GM20431 (cell line): ENCODE data around the gene PCF11.
"Not testable (repeated sequence)": the region's sequence is repeated elsewhere in the genome, so short reads cannot be mapped to it uniquely, and the experiment has no call there.

Experiments used
- in situ Hi-C: fragments of 300-500 bp; cut with MseI, MboI; formaldehyde crosslinking; loops from one replicate; pipeline ENCODE4 v1.15.0; 2020; ENCODE audit warnings: low sequenced_read_pairs; ENCODE audit not compliant: unreplicated experiment

PCF11 gene, protein sequence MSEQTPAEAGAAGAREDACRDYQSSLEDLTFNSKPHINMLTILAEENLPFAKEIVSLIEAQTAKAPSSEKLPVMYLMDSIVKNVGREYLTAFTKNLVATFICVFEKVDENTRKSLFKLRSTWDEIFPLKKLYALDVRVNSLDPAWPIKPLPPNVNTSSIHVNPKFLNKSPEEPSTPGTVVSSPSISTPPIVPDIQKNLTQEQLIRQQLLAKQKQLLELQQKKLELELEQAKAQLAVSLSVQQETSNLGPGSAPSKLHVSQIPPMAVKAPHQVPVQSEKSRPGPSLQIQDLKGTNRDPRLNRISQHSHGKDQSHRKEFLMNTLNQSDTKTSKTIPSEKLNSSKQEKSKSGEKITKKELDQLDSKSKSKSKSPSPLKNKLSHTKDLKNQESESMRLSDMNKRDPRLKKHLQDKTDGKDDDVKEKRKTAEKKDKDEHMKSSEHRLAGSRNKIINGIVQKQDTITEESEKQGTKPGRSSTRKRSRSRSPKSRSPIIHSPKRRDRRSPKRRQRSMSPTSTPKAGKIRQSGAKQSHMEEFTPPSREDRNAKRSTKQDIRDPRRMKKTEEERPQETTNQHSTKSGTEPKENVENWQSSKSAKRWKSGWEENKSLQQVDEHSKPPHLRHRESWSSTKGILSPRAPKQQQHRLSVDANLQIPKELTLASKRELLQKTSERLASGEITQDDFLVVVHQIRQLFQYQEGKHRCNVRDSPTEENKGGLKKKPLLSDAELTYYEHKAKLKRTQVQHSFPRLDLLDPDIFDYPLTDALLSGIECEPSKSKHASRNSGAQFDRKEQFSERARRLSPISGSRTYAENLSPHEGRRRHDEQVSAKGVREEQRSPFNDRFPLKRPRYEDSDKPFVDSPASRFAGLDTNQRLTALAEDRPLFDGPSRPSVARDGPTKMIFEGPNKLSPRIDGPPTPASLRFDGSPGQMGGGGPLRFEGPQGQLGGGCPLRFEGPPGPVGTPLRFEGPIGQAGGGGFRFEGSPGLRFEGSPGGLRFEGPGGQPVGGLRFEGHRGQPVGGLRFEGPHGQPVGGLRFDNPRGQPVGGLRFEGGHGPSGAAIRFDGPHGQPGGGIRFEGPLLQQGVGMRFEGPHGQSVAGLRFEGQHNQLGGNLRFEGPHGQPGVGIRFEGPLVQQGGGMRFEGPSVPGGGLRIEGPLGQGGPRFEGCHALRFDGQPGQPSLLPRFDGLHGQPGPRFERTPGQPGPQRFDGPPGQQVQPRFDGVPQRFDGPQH (N-terminal part only)

DNA sequence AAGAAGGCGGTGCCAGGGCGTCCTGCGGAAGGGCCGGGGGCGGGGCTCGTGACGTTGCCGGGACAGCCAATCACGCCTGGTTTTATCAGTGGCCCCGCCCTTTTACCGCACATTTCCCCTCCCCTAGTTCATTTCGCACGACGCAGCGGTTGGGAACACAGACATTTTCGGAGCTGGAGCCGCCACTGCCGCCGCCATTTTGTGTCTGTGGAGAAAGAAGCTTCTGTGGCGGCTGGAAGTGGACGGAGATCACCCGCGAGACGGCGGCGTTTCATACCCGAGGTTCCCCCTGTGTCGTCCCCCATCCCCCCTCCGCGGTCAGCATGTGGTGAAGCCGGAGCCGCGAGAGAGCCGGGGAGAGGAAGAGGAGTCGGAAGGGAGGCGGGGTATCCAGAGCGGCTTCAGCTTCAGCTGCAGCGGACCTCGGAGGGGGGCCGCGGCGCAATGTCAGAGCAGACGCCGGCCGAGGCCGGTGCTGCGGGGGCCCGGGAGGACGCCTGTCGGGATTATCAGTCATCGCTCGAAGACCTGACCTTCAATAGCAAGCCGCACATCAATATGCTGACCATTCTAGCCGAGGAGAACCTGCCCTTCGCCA is at the start of gene PCF11:
Gene PCF11, plus strand, starts transcription at position 136 of the 598 bp plus-strand sequence. Its CDS starts 309 bp downstream, at position 445.
- in situ Hi-C loops, result no loop called here

DNA sequence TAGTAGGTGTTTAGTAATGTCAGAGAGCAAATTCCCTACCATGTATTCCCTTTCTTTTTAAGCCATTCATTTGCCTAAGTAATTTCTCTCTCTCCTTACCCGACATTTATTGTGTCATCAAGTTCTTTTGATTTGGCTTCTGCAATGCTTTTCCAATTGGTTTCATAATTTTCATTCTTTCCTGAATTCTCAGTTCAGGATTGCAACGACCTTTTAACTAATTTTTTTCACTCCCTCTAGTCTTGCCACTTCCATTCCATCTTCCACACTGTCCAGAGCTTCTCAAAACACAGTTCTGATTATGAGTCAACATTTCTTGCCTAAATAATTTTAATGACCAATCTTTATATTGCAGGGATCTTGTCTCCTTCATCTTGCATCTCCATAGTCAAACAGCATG is 44.0 kb upstream of the PCF11 start:
- in situ Hi-C loops, result no loop called here

DNA sequence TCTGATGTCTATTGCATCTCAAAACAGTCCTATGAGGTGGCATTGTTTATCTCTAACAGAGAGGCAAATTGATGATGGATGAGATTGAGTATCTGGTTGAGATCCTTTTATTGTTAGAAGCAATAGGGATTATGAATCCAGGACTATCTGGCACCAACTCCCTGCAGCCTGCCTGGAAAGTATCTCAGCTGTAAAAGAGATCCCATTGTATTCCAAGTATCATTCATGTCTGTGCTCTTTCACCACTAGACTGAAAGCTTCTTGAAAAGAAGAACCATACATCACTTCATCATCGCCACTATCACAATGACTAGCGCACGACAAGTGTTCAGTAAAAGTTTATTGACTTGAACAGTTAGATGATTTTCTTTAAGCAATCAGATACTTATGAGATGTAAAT is 41.9 kb upstream of the PCF11 start:
- in situ Hi-C loops, result no loop called here

DNA sequence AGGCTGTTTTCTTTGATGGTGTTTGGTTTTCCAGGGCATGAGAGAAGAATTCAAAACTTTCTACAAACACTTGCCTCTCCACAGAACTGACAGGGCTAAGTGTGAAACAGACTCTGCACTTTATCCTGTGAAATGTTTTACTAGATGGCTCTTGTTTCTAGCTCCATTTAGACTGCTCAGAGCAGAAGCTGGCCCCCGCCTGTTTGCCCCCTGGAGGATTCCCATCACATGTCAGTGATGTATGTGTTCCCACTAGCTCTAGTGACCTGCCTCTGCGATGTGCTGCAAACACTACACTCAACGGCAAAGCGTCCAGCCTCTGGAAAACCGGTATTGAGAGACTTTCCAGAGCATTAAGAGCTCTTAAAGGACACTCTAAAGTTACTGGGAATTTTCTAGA is 41.4 kb upstream of the PCF11 start:
- in situ Hi-C loops, result no loop called here

DNA sequence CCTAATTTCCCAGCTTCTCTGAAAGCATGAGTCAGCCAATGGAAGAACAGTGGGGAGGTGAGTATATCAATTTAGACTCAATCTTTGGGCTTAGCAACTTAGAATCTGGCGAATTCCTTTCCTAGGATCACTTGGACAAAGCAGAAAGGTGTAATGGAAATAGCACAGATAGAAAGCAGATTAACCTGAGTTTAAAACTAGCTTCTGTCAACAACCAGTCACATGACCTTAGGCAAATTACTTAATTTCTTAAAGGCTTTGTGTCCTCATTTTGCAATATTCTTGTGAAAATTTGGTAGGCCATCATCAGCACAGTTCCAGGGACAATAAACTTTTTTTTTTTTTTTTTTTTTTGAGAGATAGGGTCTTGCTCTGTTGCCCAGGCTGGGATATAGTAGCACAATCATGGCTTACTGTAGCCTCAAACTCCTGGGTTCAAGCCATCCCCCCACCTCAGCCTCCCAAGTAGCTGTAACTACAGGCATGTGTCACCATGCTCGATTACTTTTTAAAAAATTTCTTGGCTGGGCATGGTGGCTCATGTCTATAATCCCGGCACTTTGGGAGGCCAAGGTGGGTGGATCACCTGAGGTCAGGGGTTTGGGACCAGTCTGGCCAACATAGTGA is 40.8 kb upstream of the PCF11 start:
- in situ Hi-C loops, result no loop called here

DNA sequence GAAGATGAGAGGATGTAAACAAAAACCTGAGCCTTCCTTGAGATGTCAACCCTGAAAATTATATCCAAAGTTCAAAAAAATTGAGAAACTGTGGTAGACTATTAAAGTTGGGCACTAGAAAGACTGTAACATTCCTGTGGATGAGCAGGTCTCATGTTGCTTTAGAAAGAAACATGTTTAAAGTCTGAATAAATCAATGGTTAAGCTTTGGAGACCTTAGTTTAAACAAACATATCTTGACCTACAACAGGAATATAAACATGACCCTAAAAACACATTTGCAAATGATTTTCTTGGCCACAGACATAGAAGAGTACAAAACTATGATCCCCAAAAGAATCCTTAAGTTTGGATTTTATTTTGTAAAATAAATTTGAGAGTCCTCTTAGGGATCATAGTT is 38.1 kb upstream of the PCF11 start:
- in situ Hi-C loops, result no loop called here

DNA sequence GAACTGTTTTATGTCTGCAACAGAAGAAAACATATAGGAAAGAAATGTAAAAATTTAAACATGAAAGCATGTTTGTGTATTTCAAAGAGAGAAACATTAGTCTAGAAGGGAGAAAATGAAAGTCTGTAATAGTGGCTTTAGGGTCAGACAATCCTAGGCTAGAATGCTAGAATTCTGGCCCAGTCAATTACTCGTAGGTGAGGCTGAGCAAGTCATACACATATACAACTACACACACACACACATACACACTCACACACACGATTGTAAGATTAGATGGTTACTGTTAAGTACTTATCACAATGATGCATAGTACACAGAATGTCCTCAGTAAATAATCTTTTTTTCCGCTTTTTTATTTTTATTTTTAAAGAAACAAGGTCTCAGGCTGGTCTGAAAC is 37.7 kb upstream of the PCF11 start:
- in situ Hi-C loops, result no loop called here

DNA sequence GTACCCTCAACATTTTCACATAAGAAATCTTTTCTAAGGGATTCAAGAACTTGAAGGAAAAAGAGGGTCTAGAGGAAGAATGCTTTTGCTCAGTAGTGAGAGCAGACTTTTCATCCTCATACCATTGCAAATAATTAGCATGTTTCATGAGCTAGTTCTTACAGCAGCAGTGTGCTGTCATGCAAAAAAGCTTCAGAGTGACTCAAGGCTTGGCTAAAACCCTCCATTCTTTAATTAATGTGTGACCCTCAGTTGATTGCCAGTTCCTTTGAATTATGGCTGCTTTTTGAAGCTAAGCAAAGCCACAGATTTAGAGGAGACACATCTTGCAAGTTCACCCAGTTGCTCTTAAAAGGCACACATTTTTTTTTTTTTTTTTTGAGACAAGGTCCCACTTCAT is 36.6 kb upstream of the PCF11 start:
- in situ Hi-C loops, result no loop called here

DNA sequence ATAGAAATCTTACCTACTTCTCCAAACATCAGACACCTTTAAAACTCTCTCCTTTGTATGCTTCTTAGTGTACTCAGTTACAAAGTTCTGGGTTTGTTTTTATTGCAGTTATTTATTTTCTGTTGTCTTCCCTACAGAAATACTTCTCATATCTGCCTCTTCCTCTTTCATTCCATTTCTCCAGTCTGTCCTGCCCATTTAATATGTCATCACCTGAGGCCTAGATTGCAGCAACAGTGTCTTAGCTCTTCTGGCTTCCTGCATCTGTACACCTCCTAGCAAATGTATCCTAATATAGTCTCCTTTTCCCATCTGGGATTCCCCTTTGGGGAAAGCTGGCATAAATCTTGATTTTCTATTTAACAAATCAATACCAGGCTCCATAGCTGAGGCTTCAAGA is 34.9 kb upstream of the PCF11 start:
- in situ Hi-C loops, result no loop called here

DNA sequence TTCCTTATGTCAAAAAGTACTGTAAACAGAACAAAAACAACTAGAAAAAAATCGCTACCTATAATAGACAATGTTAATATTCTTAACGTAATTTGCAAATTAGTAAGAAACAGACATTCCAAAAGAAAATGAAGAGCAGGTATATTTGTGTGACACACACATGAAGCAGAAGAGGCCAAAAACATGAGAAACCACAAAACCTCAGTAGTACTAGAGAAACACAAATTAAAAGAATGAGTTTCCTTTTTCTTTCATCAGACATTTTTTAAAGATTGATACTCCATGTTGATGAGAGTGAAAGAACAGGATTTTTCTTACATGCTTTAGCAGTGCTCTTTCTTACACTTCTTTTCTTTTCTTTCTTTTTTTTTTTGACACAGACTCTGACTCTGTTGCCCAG is 34.2 kb upstream of the PCF11 start:
- in situ Hi-C loops, result no loop called here

DNA sequence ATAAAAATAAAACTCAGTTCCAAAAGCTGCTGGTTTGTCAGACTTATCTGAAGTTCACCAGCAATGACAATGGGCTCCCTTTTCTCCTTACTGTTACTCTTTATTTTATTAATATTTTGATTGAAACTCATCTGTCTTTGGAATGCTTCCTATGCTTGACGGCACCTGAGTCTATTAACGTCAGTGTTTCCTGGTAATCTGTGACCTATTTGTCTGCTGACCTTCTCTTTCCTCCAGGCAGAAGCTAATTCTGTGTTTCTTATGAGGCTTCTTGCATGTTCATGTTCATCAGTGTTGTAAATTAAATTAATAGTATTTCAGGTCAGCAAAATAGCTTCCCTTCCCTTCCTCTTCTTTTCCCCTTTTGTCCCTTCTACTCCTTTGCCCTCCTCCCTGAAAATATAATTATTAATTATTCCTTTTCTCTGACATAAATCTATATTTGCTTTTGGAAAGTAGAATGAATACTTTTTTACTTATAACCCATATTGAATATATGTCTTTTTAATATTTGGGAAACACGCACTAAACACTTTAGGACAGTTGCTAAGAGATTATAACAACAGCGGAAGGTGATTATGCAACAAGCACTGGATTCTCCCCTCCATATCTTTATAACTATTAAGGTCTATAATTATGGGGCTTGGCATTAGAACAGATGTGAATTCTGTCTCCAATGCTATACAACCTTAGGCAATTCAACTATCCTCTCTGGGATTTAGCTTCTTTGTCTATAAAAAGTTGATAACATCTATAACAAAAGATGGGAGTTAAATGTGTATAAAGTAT is 32.1 kb upstream of the PCF11 start:
- in situ Hi-C loops, result no loop called here

DNA sequence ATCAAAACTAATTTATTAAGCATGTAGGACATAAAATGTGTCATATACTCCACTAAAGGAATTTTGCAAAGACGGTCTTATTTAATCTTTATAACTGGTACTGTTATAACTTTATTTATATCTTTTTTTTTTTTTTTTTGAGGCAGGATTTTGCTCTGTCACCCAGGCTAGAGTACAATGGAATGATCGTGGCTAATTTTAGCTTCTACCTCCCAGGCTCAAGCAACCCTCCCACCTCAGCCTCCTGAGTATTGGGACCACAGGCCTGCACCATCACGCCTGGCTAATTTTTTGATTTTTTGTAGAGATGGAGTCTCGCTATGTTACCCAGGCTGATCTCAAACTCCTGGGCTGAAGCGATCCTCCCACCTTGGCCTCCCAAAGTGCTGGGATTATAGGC is 31.4 kb upstream of the PCF11 start:
- in situ Hi-C loops, result no loop called here

DNA sequence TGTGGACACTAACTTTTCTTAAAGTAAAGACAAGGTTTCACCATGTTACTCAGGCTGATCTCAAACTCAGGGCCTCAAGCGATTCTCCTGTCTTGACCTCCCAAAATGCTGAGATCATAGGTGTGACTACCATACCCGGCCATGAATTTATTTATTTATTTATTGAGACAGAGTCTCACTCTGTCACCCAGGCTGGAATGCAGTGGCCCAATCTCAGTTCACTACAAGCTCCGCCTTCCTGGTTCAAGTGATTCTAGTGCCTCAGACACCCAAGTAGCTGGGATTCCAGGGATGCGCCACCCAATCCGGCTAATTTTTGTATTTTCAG is 29.7 kb upstream of the PCF11 start:
- in situ Hi-C loops, result no loop called here

DNA sequence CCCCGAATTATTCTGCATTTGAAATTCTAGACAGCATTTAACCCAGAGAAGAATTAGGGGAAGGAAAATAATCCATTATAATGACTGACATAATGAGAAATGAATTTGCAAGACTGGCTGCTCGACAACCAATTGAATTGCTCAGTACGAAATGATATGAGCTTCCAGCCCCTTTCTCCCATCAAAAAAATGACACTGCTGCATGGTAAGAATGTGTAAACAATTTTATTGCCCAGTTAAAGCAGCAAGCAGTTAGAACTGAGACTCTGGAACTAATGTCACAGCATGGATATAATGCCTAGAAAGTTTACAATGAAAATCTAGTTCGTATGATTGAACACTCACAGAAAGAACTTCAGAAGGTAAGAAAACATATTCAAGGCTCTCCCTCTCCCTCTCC is 24.7 kb upstream of the PCF11 start:
- in situ Hi-C loops, result no loop called here

DNA sequence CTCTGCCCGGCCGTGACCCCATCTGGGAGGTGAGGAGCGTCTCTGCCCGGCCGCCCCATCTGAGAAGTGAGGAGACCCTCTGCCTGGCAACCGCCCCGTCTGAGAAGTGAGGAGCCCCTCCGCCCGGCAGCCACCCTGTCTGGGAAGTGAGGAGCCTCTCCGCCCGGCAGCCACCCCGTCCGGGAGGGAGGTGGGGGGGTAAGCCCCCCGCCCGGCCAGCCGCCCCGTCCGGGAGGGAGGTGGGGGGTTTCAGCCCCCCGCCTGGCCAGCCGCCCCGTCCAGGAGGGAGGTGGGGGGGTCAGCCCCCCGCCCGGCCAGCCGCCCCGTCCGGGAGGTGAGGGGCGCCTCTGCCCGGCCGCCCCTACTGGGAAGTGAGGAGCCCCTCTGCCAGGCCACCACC is 23.7 kb upstream of the PCF11 start:
- in situ Hi-C loops, result not testable (repeated sequence)

DNA sequence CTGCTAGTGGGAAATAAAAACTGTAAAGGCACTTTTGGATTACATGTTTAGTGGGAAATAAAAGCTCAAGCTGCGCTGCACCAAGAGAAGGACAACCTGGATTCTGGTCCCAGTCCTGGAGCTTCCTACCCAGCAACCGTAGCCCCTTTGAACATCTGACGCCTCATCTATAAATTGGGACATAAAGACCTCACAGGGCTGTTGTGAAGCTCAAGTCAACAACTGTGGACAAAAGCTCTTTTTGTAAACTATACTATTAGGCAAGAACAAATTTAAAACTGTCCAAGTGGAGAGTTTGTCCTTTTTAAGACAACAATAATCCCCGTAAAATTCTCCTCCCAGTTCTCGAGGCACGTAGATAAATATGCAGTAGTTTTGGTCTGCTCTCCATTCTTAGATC is 17.6 kb upstream of the PCF11 start:
- in situ Hi-C loops, result no loop called here

DNA sequence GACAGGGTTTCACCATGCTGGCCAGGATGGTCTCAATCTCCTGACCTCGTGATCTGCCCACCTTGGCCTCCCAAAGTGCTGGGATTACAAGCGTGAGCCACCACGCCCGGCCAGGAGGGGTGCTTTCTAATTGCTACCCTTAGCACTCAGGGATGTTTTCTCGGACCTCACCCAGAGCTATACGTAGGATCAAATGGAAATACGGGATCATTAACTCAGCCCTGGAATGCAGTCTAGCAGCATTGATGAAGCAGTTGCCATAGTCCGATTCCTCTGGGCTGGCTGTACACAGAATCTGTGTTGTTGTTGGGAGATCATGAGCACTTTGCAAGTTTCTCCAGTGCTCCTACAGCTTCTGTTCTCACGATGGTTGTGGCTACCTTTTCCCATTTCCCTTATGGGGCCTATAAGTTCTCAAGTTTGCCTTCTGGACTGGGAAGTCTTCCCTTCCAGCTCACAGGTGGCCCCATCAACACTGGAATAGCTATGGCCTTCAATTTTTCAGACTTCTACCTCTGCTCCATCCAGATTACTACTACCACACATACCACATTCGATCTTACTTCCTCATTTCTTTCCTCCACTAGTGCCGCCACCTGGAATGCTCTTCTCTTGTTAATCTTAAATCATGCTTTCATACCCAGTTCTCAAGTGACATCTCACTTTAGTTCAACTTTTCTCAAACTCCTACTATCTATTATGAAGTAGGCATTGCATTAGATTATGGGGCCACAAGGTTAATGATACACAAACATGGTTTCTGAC is 16.1 kb upstream of the PCF11 start:
- in situ Hi-C loops, result no loop called here

DNA sequence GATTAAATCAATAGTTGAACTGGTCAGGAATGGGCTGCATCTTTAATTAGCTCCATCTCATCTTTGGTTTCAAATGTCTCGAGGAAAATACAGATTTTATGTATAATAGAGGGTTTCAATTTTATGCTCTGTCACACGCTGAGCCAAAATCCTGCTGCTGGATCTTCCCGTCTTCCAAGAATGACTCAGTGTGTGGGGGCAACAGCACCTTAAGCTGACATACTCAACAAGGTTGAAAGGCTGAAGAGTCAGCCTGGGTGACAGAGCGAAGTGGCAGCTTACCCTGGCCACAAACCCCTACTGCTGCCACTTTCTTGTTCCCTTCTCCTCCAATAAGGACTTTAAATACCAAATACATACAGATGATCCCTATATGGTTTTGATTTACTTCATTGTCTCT is 9.0 kb upstream of the PCF11 start:
- in situ Hi-C loops, result no loop called here

DNA sequence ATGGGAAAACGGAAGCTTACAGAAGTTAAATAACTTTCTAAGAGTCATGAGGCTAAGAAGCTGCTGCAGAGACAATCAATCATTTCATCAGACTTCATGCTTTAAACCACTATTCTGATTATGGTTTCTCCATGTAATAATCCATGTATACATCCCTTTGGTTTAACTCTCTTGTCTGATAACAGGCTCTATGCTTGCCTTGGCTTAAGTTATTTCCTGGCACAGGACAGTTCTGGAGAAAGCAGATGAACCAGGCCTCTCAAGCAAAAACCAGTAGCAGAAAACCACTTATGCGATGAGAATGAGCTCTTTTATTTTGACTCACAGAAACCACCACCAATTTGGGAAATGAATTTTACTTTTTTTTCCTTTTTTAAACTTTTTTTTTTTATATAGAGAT is 6.5 kb upstream of the PCF11 start:
- in situ Hi-C loops, result no loop called here
